ENCODE measurements around the gene CPED1. TPM values are rescaled to one million over a fixed set of nuclear protein-coding genes. Genes with fewer than 3 reads are reported as not detected.

The CPED1 gene
- total RNA-seq, 1 experiment from 2014 or later = 0.13 TPM

- Histone ChIP-seq H3T11ph (ENCODE audit: low read length) (no peak overlapping the region), H3K9me3 (ENCODE audit: control insufficient read depth, low read depth, low read length) (no peaks in the 10 kb centered on the region), H3K23ac (ENCODE audit: insufficient read length, low read depth, low read length) (no peak overlapping the region), H3K18ac (ENCODE audit: insufficient read length, low read depth, low read length) (no peak overlapping the region), H2BK15ac (ENCODE audit: low read depth, low read length) (no peak overlapping the region), H2BK120ac (ENCODE audit: low read depth, low read length, poor library complexity, severe bottlenecking) (no peak overlapping the region), H3K4me1 (ENCODE audit: insufficient read depth, low read length) (no peaks in the 10 kb centered on the region), H2BK12ac (ENCODE audit: insufficient read length, low read depth, low read length) (no peak overlapping the region), H4K91ac (ENCODE audit: insufficient read length, low read depth, low read length) (no peak overlapping the region), H3K56ac (ENCODE audit: insufficient read length, low read depth, low read length) (no peak overlapping the region), H3K79me1 (ENCODE audit: insufficient read depth, low read depth, low read length, poor library complexity, severe bottlenecking) (no peaks in the 10 kb centered on the region), H4K8ac (replicated peaks; ENCODE audit: insufficient read length, low read depth, low read length) (no peak overlapping the region), H4K20me1 (ENCODE audit: control insufficient read depth, insufficient read depth, insufficient read length) (no peaks in the 10 kb centered on the region), H3K14ac (ENCODE audit: insufficient read depth, low read length) (no peak overlapping the region), H3K27me3 (ENCODE audit: insufficient read depth, low read length) (no peaks in the 10 kb centered on the region; the same call in 1 of the 2 replicates), H3K4me2 (ENCODE audit: insufficient read depth, insufficient read length, low read length) (no peak overlapping the region), H3K23me2 (ENCODE audit: insufficient read length, low read depth, low read length, poor library complexity, severe bottlenecking) (no peaks in the 10 kb centered on the region), H2AFZ (ENCODE audit: low read length) (no peak overlapping the region), H4K5ac (ENCODE audit: insufficient read length, low read depth, low read length) (no peak overlapping the region), H3K27ac (ENCODE audit: insufficient read length, low read depth, low read length) (no peak overlapping the region), H2AK5ac (ENCODE audit: insufficient read length, low read length) (no peak overlapping the region), H3K4ac (ENCODE audit: low read depth, low read length) (no peak overlapping the region), H2BK5ac (ENCODE audit: insufficient read length, low read length) (no peak overlapping the region), H3K9ac (ENCODE audit: extremely low read depth, insufficient read length, low read length) (no peak overlapping the region), H3K79me2 (ENCODE audit: insufficient read depth, low read length) (no peaks in the 10 kb centered on the region), H2BK20ac (ENCODE audit: low read depth, low read length, poor library complexity, severe bottlenecking) (no peak overlapping the region)
- no peaks in the 10 kb centered on the region for H3K9me3 Mint-ChIP-seq
- peaks cover 1% of the 10 kb centered on the region; the same call in 1 of the 2 replicates for H3K27me3 Mint-ChIP-seq (ENCODE audit: low read depth)
- no CpG with 5 or more reads among the region's 2 CpGs for WGBS (ENCODE audit: extremely low coverage, insufficient read length, low lambda C conversion rate)
- TF ChIP-seq, protein P1, sequence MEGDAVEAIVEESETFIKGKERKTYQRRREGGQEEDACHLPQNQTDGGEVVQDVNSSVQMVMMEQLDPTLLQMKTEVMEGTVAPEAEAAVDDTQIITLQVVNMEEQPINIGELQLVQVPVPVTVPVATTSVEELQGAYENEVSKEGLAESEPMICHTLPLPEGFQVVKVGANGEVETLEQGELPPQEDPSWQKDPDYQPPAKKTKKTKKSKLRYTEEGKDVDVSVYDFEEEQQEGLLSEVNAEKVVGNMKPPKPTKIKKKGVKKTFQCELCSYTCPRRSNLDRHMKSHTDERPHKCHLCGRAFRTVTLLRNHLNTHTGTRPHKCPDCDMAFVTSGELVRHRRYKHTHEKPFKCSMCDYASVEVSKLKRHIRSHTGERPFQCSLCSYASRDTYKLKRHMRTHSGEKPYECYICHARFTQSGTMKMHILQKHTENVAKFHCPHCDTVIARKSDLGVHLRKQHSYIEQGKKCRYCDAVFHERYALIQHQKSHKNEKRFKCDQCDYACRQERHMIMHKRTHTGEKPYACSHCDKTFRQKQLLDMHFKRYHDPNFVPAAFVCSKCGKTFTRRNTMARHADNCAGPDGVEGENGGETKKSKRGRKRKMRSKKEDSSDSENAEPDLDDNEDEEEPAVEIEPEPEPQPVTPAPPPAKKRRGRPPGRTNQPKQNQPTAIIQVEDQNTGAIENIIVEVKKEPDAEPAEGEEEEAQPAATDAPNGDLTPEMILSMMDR (conservative IDR thresholded peaks at IDR 0.05) = no peak
- H3K4me3 Mint-ChIP-seq = no peak overlapping the region
- no peak for DNase-seq
- H3K27ac Mint-ChIP-seq = no peak overlapping the region
- no peaks in the 10 kb centered on the region for H3K36me3 Mint-ChIP-seq (ENCODE audit: insufficient read depth in 1 of 3, low read depth in 3 of 3)
- no peaks in the 10 kb centered on the region for H3K4me1 Mint-ChIP-seq
Observed at GRCh38 chr7:121157885-121158590, 169.5 kb downstream of the CPED1 start.

Data from H9 (cell line).